Neural crest cell (in vitro differentiated cells): Measurements from ENCODE around the gene GPR142. TPM values are rescaled to one million over a fixed set of nuclear protein-coding genes. Genes with fewer than 3 reads are reported as not detected.
"Not testable (repeated sequence)": the region's sequence is repeated elsewhere in the genome, so short reads cannot be mapped to it uniquely, and the experiment has no call there.

Experiments
- DNase-seq: peaks from one replicate; pipeline ENCODE4 v3.0.0; 2021; ENCODE audit warnings: low read depth, mixed read lengths, low spot score
- H3K27ac Mint-ChIP-seq: one replicate; pipeline ENCODE4 v1.8.0; 2021; ENCODE audit warnings: mild to moderate bottlenecking, mixed read lengths; ENCODE audit not compliant: unreplicated experiment
- H3K27me3 Mint-ChIP-seq: 2 replicates; pipeline ENCODE4 v1.8.0; 2021; ENCODE audit warnings: low read depth, mild to moderate bottlenecking, mixed read lengths
- H3K36me3 Mint-ChIP-seq: 2 replicates; pipeline ENCODE4 v1.8.0; 2021; ENCODE audit warnings: low read depth, mild to moderate bottlenecking, mixed read lengths
- H3K4me1 Mint-ChIP-seq: 2 replicates; pipeline ENCODE4 v1.8.0; 2021; ENCODE audit warnings: mixed read lengths
- H3K4me3 Mint-ChIP-seq: one replicate; pipeline ENCODE4 v1.8.0; 2021; ENCODE audit warnings: mild to moderate bottlenecking, mixed read lengths
- H3K9me3 Mint-ChIP-seq: 2 replicates; pipeline ENCODE4 v1.8.0; 2021; ENCODE audit warnings: mixed read lengths
- CTCF ChIP-seq: fragments of 200-600 bp; sonication (generic); conservative IDR thresholded peaks from 2 replicates; pipeline ENCODE4 v1.5.0; 2021; ENCODE audit warnings: antibody characterized with exemption, mild to moderate bottlenecking
- total RNA-seq: library from RNA; stranded (reverse); gene quantifications from 2 replicates; pipeline ENCODE4 v1.2.1, GENCODE V29; 2021

Gene GPR142
- total RNA-seq, 1 donor from 2014 or later, result 0.23 TPM

- no peak for TF ChIP-seq CTCF
- Mint-ChIP-seq H3K4me1 (peaks cover 10% of the 10 kb centered on the region), H3K27ac (no peak overlapping the region), H3K4me3 (no peak overlapping the region), H3K27me3 (no peaks in the 10 kb centered on the region), H3K9me3 (no peaks in the 10 kb centered on the region), H3K36me3 (no peaks in the 10 kb centered on the region)
- DNase-seq, result no peak
Observed at GRCh38 chr17:74404789-74405188, 37.5 kb downstream of the GPR142 start.

- not testable (repeated sequence) for H3K36me3 Mint-ChIP-seq, H3K27me3 Mint-ChIP-seq, DNase-seq, H3K4me3 Mint-ChIP-seq, H3K27ac Mint-ChIP-seq, H3K9me3 Mint-ChIP-seq
- H3K4me1 Mint-ChIP-seq, result peaks cover 10% of the 10 kb centered on the region
Observed at GRCh38 chr17:74405311-74405710, 38.0 kb downstream of the GPR142 start.

DNA sequence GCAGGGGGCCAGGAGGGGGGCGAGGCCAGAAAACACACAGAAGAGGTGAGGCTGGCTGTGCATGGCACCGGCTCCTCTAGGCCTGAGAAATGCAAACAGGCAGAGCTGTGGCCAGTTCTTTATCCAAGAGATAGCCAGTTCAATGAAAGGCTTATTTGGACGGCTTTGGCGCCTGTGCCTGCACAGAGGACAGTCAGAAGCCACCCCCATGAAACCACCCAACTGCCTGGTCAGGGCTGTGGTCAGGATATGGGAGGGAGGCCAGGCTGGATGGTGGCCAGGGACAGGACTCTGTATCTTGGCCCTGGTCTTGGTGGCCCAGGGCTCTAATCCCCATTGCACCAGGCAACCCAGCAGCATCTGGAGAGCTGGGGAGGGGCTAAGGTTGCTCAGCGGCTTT is 40.1 kb downstream of the GPR142 start:
- DNase-seq, result no peak
- Mint-ChIP-seq H3K4me3 (no peak overlapping the region), H3K4me1 (peaks cover 10% of the 10 kb centered on the region), H3K27ac (no peak overlapping the region), H3K36me3 (no peaks in the 10 kb centered on the region), H3K27me3 (no peaks in the 10 kb centered on the region), H3K9me3 (no peaks in the 10 kb centered on the region)
- TF ChIP-seq CTCF, result no peak

- Mint-ChIP-seq H3K27me3 (no peaks in the 10 kb centered on the region), H3K36me3 (no peaks in the 10 kb centered on the region), H3K4me1 (peaks cover 10% of the 10 kb centered on the region), H3K27ac (no peak overlapping the region), H3K4me3 (no peak overlapping the region), H3K9me3 (no peaks in the 10 kb centered on the region)
- TF ChIP-seq CTCF, result no peak
- no peak for DNase-seq
Observed at GRCh38 chr17:74408262-74408661, 41.0 kb downstream of the GPR142 start.

DNA sequence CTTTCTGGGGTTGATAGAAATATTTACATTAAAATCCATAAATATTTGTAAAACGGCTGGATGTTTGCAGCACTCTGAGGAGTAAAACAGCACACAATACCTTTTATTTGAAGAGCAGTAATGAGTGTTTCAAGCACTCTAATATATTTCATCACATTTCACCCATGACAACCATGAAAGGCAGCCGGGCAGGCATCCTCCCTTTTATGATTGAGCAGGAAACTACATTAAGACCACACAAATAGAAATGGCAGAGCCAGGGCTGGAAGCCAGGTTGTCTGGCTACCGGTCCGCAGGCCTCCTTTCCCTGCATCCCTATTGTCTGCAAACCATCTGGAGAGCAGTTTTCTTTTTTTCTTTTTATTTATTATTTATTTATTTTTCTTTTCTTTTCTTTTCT is 41.5 kb downstream of the GPR142 start:
- Mint-ChIP-seq H3K4me1 (peaks cover 6% of the 10 kb centered on the region), H3K4me3 (no peak overlapping the region), H3K27ac (no peak overlapping the region), H3K36me3 (no peaks in the 10 kb centered on the region), H3K9me3 (no peaks in the 10 kb centered on the region), H3K27me3 (no peaks in the 10 kb centered on the region)
- DNase-seq, result no peak
- TF ChIP-seq CTCF, result no peak

DNA sequence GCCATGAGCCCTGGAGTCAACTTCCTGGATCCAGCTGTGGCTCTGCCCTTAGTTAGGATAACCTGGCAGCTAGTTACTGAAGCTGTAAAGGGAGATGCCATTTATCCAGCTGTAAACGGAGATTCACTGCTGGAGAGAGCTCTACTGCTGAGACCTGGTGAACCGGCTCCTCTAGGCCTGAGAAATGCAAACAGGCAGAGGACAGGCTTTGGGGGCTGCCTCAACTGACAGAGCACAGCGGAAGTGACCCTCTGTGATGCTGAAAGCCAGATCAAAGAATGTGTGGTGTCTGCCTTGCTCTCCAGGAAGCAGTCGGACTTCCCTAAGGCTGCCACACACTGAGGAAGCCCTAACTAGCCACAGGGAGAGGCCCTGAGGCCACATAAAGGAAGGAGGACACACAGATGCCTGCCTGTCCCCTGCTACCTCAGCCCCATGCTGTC is 42.7 kb downstream of the GPR142 start:
- Mint-ChIP-seq H3K4me1 (no peaks in the 10 kb centered on the region), H3K27ac (no peak overlapping the region), H3K9me3 (no peaks in the 10 kb centered on the region), H3K36me3 (no peaks in the 10 kb centered on the region), H3K4me3 (no peak overlapping the region), H3K27me3 (no peaks in the 10 kb centered on the region)
- no peak for TF ChIP-seq CTCF
- DNase-seq, result no peak
